GM19395 (cell line): Measurements from ENCODE around the gene KRT28.
"Not testable (repeated sequence)": the region's sequence is repeated elsewhere in the genome, so short reads cannot be mapped to it uniquely, and the experiment has no call there.

ENCODE experiments used
- ATAC-seq: cut with Tn5 transposase; IDR thresholded peaks from one replicate; pipeline ENCODE4 v1.9.1; 2021; ENCODE audit warnings: mild to moderate bottlenecking, moderate library complexity; ENCODE audit not compliant: unreplicated experiment

Gene KRT28

DNA sequence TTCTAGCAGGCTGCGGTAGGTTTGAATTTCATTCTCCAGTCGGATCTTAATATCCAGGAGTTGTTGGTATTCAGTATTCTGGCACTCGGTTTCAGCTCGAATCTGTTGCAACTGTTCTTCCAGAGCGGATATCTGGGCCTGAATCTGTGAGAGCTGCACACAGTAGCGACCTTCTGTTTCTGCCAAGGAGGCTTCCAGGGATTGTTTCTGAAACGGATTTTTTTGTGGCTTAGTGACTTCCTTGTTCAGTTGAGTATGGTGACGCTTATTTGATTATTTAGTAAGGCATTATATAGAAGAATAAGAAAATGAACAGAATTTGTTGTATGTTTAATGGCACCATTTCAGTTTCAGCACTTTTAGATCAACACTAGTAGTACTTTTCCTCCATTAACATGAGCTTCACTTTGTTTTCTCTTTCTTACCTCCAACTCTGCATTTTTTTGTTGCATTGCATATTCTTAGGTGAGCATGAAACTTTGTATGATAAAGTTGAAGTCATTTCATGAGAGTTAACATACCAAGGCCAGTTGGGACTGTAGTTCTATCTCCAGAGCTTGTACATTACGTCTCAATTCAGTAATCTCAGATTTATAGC lies 19.9 kb upstream of the KRT28 start:
- no peak for ATAC-seq

DNA sequence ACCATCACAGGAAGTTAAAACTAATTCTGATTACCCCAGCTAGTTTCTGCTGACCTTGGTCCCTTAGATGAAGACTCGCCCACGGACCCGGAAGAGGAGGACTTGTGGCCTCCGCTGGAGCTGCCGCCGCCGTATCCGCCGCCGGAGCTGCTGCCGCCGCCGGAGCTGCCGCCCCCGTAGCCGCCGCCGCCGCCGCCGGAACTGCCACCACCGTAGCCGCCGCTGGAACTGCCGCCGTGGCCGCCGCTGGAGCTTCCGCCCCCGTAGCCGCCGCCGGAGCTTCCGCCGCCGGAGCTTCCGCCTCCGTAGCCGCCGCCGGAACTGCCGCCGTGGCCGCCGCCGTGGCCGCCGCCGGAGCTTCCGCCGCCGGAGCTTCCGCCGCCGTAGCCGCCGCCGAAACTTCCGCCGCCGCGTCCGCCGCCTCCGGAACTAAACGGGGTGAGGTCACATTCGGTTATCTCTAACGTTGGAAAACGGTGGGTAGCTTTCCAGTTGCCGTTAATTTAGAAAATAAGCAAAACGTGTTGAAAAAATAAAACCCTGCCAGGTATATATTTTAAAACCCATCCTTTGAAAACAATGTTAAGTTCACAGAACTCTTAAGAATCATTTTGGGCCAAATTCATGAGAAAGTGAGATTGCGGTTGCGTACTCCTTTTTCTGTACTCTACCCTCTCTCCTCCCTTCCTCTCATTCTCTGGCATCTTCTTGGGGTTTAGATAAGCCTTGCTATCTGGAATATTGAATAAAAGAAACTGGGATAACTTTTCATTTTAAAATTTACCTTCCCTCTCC lies 19.2 kb upstream of the KRT28 start:
- peak; percentile 85 for ATAC-seq

DNA sequence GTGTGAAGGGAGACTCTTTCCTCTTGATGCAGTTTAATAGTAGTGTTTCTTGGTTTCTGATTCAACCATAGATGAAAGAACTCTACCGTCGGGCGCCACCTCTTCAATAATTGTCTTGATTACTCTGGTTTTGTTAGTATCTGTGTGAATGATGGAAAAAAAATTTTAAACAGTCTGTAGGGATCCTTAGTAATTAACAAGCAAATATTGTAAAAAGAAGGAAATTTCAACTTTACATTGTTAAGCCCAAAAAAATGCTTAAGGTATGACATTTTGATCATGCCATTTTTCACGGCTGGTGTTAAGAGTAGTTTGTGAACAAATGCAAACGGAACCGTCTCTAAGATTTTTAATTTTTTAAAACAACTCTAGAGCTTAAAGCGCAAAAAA lies 18.6 kb upstream of the KRT28 start:
- ATAC-seq: no peak

DNA sequence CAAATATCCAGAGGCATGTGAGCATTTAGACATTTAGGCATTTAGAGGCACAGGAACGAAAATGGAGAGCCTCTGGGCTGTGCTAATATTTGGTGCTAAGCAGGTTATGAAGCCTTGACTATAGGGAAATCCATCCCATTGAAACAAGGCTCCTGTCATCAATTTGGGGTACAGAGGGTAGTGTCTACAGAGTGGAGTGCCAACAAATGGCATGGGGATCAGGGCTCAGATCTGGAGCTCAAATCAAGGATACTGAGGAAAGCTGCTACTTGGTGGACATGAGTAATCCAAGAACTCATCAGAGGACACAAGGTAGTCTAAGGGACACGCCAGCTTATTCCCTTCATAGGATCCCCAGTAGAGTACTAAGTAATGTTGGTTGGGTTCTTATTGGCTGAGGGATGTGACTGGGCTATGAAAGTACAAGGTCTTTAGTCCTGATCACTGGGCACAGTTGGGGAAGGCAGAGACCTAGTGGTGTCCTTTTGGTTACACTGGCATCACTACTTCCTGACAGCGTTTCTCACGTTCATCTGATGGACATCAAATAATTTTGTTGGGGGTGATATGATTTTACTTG lies 17.4 kb upstream of the KRT28 start:
- no peak for ATAC-seq

DNA sequence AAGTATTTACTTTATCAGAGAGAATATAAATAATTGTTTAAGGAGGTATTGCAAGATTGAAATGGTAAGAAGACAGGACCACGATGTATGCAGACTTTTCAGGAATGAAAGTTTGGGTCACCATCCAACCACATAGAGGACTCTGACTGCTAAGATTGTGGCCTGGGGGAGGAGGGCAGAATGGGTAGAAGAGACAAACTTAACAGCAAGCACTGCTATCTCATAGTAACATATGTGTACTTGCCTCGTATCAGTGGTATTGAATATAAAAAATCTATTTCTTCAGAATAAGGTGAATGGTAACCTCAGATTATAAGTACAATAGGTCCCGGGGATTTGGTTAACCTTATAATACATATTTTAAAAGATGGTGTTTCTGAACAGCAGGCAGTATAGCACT lies 16.8 kb upstream of the KRT28 start:
- no peak for ATAC-seq

DNA sequence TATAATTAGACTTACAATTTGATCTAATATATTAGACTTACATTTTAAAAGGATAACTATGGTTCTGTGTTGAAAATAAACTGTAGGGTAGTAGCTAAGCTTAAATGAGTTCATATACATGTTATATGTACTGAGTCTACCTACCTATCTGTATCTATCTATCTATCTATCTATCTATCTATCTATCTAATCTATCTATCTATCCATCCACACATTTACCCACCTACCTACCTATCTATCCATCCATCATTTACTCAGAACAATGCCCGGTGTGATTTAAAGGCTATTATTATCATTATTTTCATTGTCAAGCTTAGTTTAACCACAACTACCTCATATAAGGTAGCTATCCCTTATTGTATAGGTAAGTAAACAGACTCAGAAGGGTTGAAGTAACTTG lies 15.6 kb upstream of the KRT28 start:
- ATAC-seq: no peak

DNA sequence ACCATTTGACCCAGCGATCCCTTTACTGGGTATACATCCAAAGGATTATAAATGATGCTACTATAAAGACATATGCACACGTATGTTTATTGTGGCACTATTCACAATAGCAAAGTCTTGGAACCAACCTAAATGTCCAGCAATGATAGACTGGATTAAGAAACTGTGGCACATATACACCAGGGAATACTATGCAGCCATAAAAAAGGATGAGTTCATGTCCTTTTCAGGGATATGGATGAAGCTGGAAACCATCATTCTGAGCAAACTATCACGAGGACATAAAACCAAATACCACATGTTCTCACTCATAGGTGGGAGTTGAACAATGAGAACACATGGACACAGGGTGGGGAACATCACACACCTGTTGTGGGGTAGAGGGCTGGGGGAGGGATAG lies 14.9 kb upstream of the KRT28 start:
- ATAC-seq: not testable (repeated sequence)

DNA sequence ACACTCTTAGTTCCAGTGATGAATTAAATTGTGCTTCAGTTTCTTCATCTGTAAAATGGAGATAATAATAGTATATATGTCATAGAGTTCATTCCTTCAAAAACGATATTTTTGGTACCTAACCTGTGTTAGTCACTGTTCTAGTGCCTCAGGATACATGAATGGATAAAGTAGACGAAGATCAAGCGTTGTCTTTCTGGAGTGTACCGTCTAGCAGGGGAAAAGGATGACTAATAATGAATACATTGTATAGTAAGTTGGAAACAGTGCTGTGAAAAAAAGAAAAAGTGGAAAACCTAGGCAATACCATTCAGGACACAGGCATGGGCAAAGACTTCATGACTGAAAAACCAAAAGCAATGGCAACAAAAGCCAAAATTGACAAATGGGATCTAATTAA lies 14.0 kb upstream of the KRT28 start:
- ATAC-seq: no peak

DNA sequence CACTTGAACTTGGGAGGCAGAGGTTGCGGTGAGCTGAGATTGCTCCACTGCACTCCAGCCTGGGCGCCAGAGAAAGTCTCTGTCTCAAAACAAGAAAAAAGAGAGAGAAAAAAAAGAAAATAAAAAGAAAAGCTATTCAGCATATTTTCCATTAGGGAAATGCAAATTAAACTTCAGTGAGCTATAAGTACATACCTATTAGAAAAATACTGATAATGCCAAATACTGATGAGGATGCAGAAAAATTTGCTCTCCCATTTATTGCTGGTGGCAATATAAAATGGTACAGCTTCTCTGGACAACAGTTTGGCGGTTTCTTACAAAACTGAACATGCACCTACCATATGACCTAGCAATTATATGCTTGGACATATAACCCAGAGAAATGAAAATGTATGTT lies 12.9 kb upstream of the KRT28 start:
- ATAC-seq: no peak

DNA sequence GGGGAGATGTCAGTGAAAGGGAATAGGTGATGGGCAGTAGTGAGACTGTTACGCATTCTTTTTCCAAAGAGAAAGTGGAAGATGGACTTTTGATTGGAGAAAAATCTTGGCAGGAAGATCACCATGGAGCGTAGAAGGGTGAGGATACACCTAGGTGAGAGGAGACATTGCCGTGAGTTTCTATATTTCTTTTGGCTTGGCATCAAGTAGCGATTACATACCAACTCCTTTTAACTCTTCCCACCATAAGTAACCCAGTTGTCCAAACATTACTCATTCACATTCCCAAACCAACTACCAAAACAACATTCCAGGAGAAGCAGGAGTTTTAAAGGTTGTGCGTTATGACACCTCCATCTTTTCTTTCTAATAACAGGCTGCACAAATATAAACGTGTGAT lies 10.7 kb upstream of the KRT28 start:
- no peak for ATAC-seq

DNA sequence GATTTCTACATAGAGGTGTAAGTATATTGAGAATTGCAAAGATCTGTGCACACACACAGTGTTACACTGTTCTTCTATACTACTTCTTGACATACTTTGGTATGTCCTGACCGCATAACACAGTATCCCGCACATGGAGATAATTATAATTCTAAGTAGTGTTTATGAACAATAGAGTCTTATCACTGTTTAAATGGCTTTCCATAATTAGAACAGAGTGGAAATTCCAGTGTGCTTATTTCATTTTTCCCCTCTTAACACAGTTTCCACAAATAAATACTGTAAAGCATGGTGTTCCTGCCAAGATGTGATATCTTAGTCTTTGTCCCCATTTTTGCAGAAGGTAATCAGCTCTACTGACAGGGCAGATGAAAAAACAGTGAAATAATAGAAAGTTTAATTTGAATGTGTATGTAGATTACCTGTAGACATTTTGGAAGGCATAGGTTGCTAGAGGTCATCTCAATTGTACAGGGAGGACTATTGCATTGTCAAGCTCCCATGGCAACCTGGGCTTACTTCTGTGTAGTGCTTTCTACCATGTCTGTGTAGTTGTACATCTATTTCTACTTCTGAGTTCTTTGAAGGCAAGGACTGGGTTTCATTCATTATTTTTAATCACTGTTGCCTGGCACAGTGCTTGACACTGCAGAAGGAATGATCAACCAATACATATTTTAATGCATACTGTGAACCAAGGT lies 10.1 kb upstream of the KRT28 start:
- ATAC-seq: no peak

DNA sequence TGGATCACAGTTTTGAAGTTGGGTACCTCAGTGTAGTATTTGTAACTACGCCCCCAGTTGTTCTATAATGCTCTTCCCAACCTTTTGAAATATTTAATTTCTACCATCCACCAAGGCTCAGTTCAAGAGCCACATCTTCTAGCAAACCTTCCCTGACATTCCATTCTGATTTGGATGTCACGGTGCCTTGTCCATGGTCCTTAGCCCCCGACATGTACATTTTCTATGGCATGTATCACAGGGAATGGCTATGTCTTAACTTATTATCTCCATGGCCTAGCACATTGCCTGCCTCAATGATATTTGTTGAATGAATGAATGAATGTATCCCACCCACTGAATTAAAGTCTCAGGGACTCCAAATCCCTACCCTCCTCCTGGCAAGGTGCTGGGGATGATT lies 6.4 kb upstream of the KRT28 start:
- no peak for ATAC-seq

DNA sequence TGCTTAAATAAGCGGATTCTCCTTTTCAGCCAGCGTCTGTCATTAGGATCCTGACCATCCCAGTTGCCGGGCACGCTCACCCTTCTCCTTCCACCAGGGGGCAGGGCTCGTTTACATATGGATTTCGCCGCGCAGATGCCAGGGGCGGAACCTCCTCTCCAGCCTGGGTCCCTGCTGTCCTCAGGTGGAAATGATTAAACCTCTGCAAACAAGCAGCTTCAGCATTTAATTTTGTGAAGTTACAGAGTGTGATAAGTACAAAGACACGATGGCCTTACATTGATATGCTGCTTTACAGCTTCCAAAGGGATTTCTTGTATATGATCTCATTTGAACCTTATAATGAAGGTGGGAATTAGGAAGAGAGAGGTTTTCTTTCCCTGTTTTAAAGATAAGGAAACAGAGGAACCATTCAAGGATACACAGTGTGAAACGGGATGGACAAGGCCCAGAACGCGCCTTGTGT lies 3.9 kb upstream of the KRT28 start:
- no peak for ATAC-seq

DNA sequence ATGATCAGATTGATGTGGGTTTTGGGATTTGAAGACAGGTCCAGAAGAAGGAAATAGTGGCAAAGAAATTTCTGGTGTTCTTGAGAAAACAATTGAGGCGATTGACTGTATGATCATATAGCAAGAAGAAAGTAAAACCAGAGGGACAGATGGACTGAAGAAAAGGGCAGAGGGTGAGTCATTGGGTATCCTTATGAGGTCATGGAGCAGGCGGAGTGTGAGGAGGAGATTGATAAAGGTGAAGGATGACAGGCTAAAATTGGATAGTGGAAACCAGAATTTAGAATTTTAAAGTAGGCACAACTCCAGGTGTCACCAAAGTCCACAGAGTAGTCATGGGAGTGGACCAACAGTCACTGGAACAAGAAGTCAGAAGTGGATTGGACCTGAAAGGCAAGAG lies 1.4 kb upstream of the KRT28 start:
- no peak for ATAC-seq

DNA sequence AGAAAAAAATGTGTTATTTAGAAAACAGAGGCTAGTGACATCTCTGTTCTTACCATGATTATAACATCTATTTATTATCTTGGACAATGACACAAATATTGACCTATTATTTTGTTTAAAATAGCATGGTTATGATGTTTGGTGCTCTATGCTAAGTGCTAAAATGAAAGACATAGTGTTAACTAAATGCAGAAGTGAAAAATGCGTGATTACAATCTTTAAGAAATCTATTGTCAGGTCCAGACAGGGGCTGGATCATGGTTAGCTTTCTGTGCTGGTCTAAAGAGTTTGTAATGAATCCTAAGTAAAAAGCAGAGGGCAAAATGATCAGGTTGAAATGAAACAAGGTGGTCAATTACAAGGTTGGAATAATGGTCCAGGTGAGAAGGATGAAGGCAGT lies 622 bp upstream of the KRT28 start:
- ATAC-seq: no peak

DNA sequence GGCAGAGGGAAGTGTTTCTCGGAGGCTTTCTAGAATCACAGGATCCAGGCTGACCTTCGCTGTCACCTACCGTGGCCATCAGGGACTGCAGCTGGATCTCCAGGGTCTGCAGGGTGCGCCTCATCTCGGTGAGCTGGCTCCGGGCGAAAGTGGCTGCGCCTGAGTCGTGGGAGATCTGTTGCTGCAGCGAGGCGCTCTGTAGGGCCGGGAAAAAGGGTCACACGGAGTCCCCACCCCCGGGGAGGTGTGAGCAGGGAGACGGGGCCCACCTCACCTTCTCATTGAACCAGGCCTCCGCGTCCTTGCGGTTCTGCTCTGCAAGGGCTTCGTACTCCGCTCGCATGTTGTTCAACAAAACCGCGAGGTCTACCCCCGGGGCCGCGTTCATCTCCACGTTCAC lies 2.9 kb downstream of the KRT28 start:
- ATAC-seq: no peak

DNA sequence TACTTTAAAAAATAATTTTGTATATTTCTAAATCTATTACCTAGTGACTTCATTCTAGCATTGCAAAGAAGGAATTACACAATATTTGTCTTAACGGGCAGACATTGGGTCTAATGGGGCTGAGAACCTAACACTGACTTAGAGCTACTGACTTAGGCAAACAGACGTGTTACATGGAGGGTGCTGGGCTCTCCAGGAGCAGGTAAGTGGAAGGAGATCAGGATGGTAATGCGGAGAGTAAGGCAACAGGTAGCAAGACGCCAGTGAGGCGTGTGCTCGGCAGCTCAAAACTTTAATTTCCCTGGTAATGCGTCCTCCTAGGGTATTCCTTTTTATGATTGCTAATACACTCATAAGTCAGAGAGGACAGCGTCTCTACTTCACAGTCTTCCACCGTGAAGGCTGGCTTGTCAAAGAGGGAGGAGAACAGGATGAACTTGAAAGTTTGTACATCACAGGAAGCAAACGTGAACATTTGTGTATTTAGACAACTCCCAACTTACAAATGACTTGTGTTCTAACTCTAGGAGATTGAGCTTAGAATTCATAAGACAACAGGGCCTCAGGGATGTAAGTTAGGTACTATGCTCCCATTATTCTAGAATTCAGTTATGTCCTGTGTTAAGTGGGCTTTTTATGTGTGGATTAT lies 4.6 kb downstream of the KRT28 start:
- no peak for ATAC-seq

DNA sequence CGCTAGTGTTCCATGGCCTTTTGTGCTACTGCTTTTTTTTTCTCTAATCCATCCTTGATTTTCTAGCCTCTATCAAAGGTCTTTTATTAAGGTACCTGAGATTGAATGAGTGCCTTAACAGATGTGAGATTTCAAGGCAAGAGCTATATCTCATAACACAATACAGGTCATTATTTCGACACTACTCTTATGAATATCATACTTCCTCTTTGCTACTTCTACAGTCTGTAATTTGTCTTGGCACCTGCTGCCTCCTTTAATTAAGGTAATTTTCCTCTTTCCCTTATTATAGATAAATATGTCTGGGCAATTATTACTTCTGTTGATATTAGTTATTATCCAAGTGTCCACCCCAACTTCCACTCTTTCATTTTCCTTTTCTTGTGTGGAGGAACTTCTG lies 5.3 kb downstream of the KRT28 start:
- ATAC-seq: no peak

DNA sequence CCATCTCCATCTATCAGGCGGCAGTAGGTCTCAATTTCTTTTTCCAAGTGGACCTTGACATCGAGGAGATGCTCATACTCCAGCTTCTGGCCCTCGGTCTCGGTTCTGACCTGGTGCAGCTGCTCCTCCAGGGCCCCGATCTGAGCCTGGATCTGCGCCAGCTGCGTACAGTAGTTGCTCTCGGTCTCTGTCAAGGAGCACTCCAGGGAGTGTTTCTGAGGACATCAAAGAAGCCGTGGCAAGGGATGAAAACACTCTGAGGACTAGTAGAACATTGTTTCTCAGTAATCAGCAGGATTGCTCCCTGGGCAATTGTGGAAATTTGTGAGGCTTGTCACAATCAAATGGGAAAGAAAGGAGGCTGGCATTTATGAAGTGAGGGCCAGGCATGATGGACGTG lies 5.9 kb downstream of the KRT28 start:
- no peak for ATAC-seq

DNA sequence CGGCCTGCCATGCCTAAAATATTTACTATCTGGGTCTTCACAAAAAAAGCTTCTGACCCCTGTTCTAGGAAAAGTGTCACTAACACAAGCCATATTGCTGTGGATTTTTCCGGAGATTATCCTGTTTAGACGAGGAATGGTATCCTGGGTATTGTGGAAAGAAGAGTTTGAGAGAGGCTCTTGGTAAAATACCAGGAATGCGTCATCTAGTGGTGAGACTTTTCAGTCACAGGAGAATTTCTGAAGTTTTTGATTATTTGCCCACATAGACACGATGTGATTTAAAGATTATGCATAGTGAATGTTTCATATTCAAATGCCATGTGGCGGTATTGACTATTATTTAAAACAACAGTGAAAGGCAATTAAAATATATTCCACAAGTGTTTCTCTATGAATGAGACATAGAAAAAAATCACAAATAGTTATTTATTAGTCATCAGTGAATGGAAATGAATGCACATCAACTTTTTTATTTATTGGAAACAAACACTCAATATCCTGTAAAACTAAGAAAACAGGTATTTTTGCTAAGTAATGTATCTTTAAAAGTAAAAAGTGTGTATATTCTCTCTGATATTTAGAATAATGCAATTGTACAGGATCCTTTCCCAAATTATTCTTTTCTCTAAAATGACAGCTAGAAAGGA lies 7.8 kb downstream of the KRT28 start:
- no peak for ATAC-seq

DNA sequence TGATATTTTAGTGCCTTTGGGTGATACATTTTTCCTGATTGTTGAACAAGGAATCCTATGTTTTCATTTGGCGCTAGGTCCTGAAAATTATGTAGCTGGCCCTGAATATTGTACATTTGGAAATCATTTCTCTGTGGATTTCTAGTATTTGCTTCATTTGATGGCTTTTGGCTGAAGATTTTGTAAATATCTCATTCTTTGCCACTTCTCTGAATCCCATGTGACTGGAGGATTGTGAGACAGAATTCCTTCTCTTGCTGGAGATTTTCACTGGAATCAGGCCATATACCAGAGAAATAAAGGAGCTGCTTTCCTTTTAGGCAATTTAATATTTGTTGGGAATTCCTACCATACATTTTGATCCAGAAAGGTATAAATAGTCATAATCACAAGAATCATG lies 8.6 kb downstream of the KRT28 start:
- no peak for ATAC-seq
